GM12878 (cell line): ENCODE results near the gene EPHB1. TPM values are rescaled to one million over a fixed set of nuclear protein-coding genes. Genes with fewer than 3 reads are reported as not detected.

Experiments used
- ATAC-seq: fragments of 200-7000 bp; cut with Tn5 transposase; 3 replicates; pipeline ENCODE4 v1.9.1; 2020; ENCODE audit warnings: mild to moderate bottlenecking, moderate library complexity
- BruUV-seq: library from RNA; stranded (reverse); fragments of 400-500 nt; replicated peaks from 2 replicates; lab custom pipeline; 2021; lab: Mats Ljungman, UMichigan
- CTCF ChIA-PET: fragments of 300-600 bp; sonication (Branson Sonifier 250); formaldehyde crosslinking; extraction: SDS; loops from one replicate; lab custom pipeline; 2021; ENCODE audit warnings: inconsistent platforms; lab: Yijun Ruan, JAX
- POLR2A ChIA-PET: fragments of 350-600 bp; formaldehyde crosslinking; extraction: SDS; loops from one replicate; lab custom pipeline; 2021; ENCODE audit warnings: inconsistent platforms; lab: Charles Lee
- RAD21 ChIA-PET: fragments of 300-600 bp; sonication (Branson Sonifier 250); formaldehyde crosslinking; loops from one replicate; lab custom pipeline; 2023; ENCODE audit warnings: antibody characterized with exemption; ENCODE audit not compliant: unreplicated experiment; lab: Charles Lee
- SMC1A ChIA-PET: fragments of 300-600 bp; sonication (Branson Sonifier 250); formaldehyde crosslinking; loops from one replicate; lab custom pipeline; 2023; ENCODE audit not compliant: unreplicated experiment, uncharacterized antibody; lab: Charles Lee
- DNase-seq: peaks from one replicate; pipeline ENCODE4 v3.0.0-alpha.2; 2011; ENCODE audit warnings: low read depth, low spot score
- FAIRE-seq: peaks from 3 replicates; lab custom pipeline; 2011; peaks lifted over from hg19 to GRCh38; lab: Jason Lieb, UNC
- H2AFZ ChIP-seq: 2 replicates; pipeline ENCODE4 v1.6.0; 2011; ENCODE audit warnings: low read depth, low read length, control low read depth; ENCODE audit not compliant: control insufficient read depth
- H3K27ac ChIP-seq: 2 replicates; pipeline ENCODE4 v1.5.1; 2011; ENCODE audit warnings: control low read depth; ENCODE audit not compliant: control insufficient read depth, insufficient read depth
- H3K27me3 ChIP-seq, 2 experiments: replicated peaks in 1 of 2; 2 replicates each; pipeline versions ENCODE4 v1.6.0 to v1.6.1; 2011; ENCODE audit warnings: low read length in 1 of 2; ENCODE audit not compliant: control insufficient read depth in 2 of 2, insufficient read depth in 2 of 2
- H3K36me3 ChIP-seq, 2 experiments: 2 replicates each; pipeline ENCODE4 v1.5.1; 2011; ENCODE audit warnings: low read length in 1 of 2; ENCODE audit not compliant: control insufficient read depth in 2 of 2, insufficient read depth in 2 of 2
- H3K4me1 ChIP-seq: 2 replicates; pipeline ENCODE4 v1.6.1; 2011; ENCODE audit warnings: mild to moderate bottlenecking, low read length, moderate library complexity, mixed read lengths; ENCODE audit not compliant: control insufficient read depth, insufficient read depth
- H3K4me2 ChIP-seq: 2 replicates; pipeline ENCODE4 v1.6.0; 2011; ENCODE audit warnings: control low read depth; ENCODE audit not compliant: control insufficient read depth, insufficient read depth
- H3K4me3 ChIP-seq: fragments of 200-600 bp; sonication (generic); 2 replicates; pipeline ENCODE4 v1.5.1; 2016
- H3K79me2 ChIP-seq: 2 replicates; pipeline ENCODE4 v1.6.0; 2011; ENCODE audit warnings: low read length; ENCODE audit not compliant: control insufficient read depth, insufficient read depth
- H3K9ac ChIP-seq: 2 replicates; pipeline ENCODE4 v1.8.0; 2011; ENCODE audit warnings: low read length, control low read depth, mixed read lengths; ENCODE audit not compliant: control insufficient read depth, insufficient read depth
- H3K9me3 ChIP-seq: replicated peaks from 3 replicates; pipeline ENCODE4 v1.5.1; 2011; ENCODE audit warnings: mild to moderate bottlenecking, low read length; ENCODE audit not compliant: control insufficient read depth, insufficient read depth
- H4K20me1 ChIP-seq: 2 replicates; pipeline ENCODE4 v1.6.0; 2011; ENCODE audit not compliant: control insufficient read depth, insufficient read depth
- BCL11A ChIP-seq: IDR thresholded peaks from 2 replicates; pipeline ENCODE4 v1.6.1; 2011; ENCODE audit warnings: low read depth, low read length
- BHLHE40 ChIP-seq, 2 experiments: fragments of 450-650 bp in 1 of 2; IDR thresholded peaks; 2 replicates each; pipeline ENCODE4 v1.6.1; 2011 to 2017; ENCODE audit warnings: low read depth in 2 of 2, borderline replicate concordance in 1 of 2, improper control_type of control experiment in 1 of 2, low read length in 1 of 2, mild to moderate bottlenecking in 1 of 2
- CEBPB ChIP-seq, 2 experiments: fragments of 150-350 bp in 1 of 2; IDR thresholded peaks; 2 replicates each; pipeline ENCODE4 v1.6.1; 2012 to 2014; ENCODE audit warnings: low read depth in 2 of 2, low read length in 2 of 2, borderline replicate concordance in 1 of 2, inconsistent platforms in 1 of 2
- CREB1 ChIP-seq: IDR thresholded peaks from 2 replicates; pipeline ENCODE4 v1.6.1; 2012; ENCODE audit warnings: low read depth, mild to moderate bottlenecking, inconsistent platforms
- ESRRA ChIP-seq: IDR thresholded peaks from 2 replicates; pipeline ENCODE4 v1.6.1; 2012; ENCODE audit warnings: mild to moderate bottlenecking, low read length, improper control_type of control experiment
- HDGF ChIP-seq: fragments of 450-650 bp; IDR thresholded peaks from 2 replicates; pipeline ENCODE4 v1.6.1; 2016; ENCODE audit warnings: antibody characterized with exemption
- KAT2A ChIP-seq: conservative IDR thresholded peaks from 2 replicates; pipeline ENCODE4 v1.6.1; 2011; ENCODE audit warnings: low read depth, low read length; ENCODE audit not compliant: control insufficient read depth
- MXI1 ChIP-seq: fragments of 150-350 bp; IDR thresholded peaks from 2 replicates; pipeline ENCODE4 v1.6.1; 2011; ENCODE audit warnings: low read depth, mild to moderate bottlenecking, inconsistent platforms, low read length, improper control_type of control experiment
- MYB ChIP-seq: fragments of 150-350 bp; IDR thresholded peaks from 2 replicates; pipeline ENCODE4 v1.6.1; 2014; ENCODE audit warnings: mild to moderate bottlenecking, low read depth, low read length, borderline replicate concordance
- MYC ChIP-seq: IDR thresholded peaks from 2 replicates; pipeline ENCODE4 v1.6.1; 2011; ENCODE audit warnings: mild to moderate bottlenecking, low read length, moderate library complexity, inconsistent platforms; ENCODE audit not compliant: insufficient read depth, insufficient replicate concordance, insufficient read length, severe bottlenecking
- RAD51 ChIP-seq: fragments of 450-650 bp; IDR thresholded peaks from 2 replicates; pipeline ENCODE4 v1.6.1; 2016; ENCODE audit warnings: moderate library complexity, mild to moderate bottlenecking, inconsistent platforms
- RB1 ChIP-seq: fragments of 450-650 bp; formaldehyde crosslinking; IDR thresholded peaks from 2 replicates; pipeline ENCODE4 v1.6.1; 2017; ENCODE audit warnings: mild to moderate bottlenecking, borderline replicate concordance
- SMC3 ChIP-seq: IDR thresholded peaks from 2 replicates; pipeline ENCODE4 v1.6.1; 2011; ENCODE audit warnings: low read length, improper control_type of control experiment, borderline replicate concordance
- TAF1 ChIP-seq: IDR thresholded peaks from 2 replicates; pipeline ENCODE4 v1.6.1; 2011; ENCODE audit warnings: mild to moderate bottlenecking, low read depth, low read length, borderline replicate concordance
- TARDBP ChIP-seq: IDR thresholded peaks from 2 replicates; pipeline ENCODE4 v1.6.1; 2016; ENCODE audit warnings: borderline replicate concordance
- TCF7 ChIP-seq: IDR thresholded peaks from 2 replicates; pipeline ENCODE4 v1.6.1; 2014; ENCODE audit warnings: antibody characterized with exemption, borderline replicate concordance
- WRNIP1 ChIP-seq: IDR thresholded peaks from 2 replicates; pipeline ENCODE4 v1.6.1; 2011; ENCODE audit warnings: low read depth, low read length, improper control_type of control experiment, borderline replicate concordance
- WGBS: methylation state at CpG from one replicate; pipeline ENCODE4 v1.1.6; 2016; ENCODE audit warnings: low lambda C conversion rate; ENCODE audit not compliant: insufficient replicate concordance, insufficient coverage; ENCODE audit errors: missing lambda C conversion rate; 5-methylcytosine and 5-hydroxymethylcytosine counted together
- in situ Hi-C: fragments of 300-500 bp; cut with MboI; formaldehyde crosslinking; loops from 9 replicates; pipeline ENCODE4 v1.14.3; 2018; ENCODE audit warnings: mixed read lengths
- intact Hi-C: fragments of 100-400 bp; cut with micrococcal nuclease; formaldehyde crosslinking; loops from one replicate; pipeline ENCODE4 v1.14.2; 2022; ENCODE audit not compliant: unreplicated experiment
- polyA plus RNA-seq, 11 experiments: library from polyadenylated mRNA; depleted of rRNA in 4 of 11; unstranded in 6 of 11; stranded (reverse) in 5 of 11; fragments of >200 nt; fragmentation: Nextera tagmentation in 4 of 11; fragmentation: Illumina TruSeq in 1 of 11; extraction: Ambion mirVana in 4 of 11; extraction: Trizol in 1 of 11; gene quantifications; 1 replicate in 1 of 11; 2 replicates in 10 of 11; pipeline versions ENCODE4 v1.2.1 to v1.2.3, GENCODE V29; 2011 to 2016; ENCODE audit warnings: inconsistent platforms in 2 of 11, missing spikeins in 2 of 11, low read depth in 1 of 11
- total RNA-seq, 4 experiments: library from RNA; depleted of rRNA in 3 of 4; stranded (reverse); fragments of >200 nt in 3 of 4; fragmentation: Illumina TruSeq in 1 of 4; extraction: Trizol in 1 of 4; gene quantifications; 2 replicates each; pipeline versions ENCODE4 v1.2.1 to v1.2.3, GENCODE V29; 2013 to 2021
- TF ChIP-seq, protein P1 (sequence below): IDR thresholded peaks from 2 replicates; pipeline ENCODE4 v1.6.1; 2011; ENCODE audit warnings: low read depth, low read length, improper control_type of control experiment, borderline replicate concordance
- TF ChIP-seq, protein P2 (sequence below): IDR thresholded peaks from 2 replicates; pipeline ENCODE4 v1.6.1; 2011; ENCODE audit warnings: mild to moderate bottlenecking, low read depth, low read length, moderate library complexity; ENCODE audit not compliant: insufficient replicate concordance
- TF ChIP-seq, protein P3 (sequence below): fragments of 450-650 bp; IDR thresholded peaks from 2 replicates; pipeline ENCODE4 v1.6.1; 2017; ENCODE audit warnings: antibody characterized with exemption, mild to moderate bottlenecking, moderate library complexity

EPHB1 gene
- total and polyA plus RNA-seq, 10 of the 15 experiments (the other 5 are each of a cell fraction or from before 2014, with no cell fraction given) = 0.33 to 23.8 (median 1.2) TPM

- H3K27ac ChIP-seq = no peak overlapping the region
- TF ChIP-seq, protein P1, sequence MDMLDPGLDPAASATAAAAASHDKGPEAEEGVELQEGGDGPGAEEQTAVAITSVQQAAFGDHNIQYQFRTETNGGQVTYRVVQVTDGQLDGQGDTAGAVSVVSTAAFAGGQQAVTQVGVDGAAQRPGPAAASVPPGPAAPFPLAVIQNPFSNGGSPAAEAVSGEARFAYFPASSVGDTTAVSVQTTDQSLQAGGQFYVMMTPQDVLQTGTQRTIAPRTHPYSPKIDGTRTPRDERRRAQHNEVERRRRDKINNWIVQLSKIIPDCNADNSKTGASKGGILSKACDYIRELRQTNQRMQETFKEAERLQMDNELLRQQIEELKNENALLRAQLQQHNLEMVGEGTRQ = no peak
- no peak for TF ChIP-seq KAT2A
- TF ChIP-seq HDGF = no peak
- TF ChIP-seq ESRRA = no peak
- TF ChIP-seq MYB = no peak
- no peak for TF ChIP-seq TARDBP
- no peak for TF ChIP-seq TAF1
- no peak for TF ChIP-seq BHLHE40 (IDR thresholded peaks at IDR 0.05; ENCODE audit: borderline replicate concordance in 1 of 2, low read depth in 2 of 2, low read length in 1 of 2)
- TF ChIP-seq RAD51 = no peak
- TF ChIP-seq WRNIP1 = no peak
- no peak for TF ChIP-seq SMC3
- TF ChIP-seq CREB1 = no peak
- TF ChIP-seq, protein P2, sequence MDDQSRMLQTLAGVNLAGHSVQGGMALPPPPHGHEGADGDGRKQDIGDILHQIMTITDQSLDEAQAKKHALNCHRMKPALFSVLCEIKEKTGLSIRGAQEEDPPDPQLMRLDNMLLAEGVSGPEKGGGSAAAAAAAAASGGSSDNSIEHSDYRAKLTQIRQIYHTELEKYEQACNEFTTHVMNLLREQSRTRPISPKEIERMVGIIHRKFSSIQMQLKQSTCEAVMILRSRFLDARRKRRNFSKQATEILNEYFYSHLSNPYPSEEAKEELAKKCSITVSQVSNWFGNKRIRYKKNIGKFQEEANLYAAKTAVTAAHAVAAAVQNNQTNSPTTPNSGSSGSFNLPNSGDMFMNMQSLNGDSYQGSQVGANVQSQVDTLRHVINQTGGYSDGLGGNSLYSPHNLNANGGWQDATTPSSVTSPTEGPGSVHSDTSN = no peak
- TF ChIP-seq MYC = no peak
- no peak for TF ChIP-seq MXI1
- no peak for TF ChIP-seq BCL11A
- TF ChIP-seq, protein P3, sequence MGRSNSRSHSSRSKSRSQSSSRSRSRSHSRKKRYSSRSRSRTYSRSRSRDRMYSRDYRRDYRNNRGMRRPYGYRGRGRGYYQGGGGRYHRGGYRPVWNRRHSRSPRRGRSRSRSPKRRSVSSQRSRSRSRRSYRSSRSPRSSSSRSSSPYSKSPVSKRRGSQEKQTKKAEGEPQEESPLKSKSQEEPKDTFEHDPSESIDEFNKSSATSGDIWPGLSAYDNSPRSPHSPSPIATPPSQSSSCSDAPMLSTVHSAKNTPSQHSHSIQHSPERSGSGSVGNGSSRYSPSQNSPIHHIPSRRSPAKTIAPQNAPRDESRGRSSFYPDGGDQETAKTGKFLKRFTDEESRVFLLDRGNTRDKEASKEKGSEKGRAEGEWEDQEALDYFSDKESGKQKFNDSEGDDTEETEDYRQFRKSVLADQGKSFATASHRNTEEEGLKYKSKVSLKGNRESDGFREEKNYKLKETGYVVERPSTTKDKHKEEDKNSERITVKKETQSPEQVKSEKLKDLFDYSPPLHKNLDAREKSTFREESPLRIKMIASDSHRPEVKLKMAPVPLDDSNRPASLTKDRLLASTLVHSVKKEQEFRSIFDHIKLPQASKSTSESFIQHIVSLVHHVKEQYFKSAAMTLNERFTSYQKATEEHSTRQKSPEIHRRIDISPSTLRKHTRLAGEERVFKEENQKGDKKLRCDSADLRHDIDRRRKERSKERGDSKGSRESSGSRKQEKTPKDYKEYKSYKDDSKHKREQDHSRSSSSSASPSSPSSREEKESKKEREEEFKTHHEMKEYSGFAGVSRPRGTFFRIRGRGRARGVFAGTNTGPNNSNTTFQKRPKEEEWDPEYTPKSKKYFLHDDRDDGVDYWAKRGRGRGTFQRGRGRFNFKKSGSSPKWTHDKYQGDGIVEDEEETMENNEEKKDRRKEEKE = no peak
- no peak for TF ChIP-seq CEBPB (IDR thresholded peaks at IDR 0.05; ENCODE audit: borderline replicate concordance in 1 of 2, low read depth in 2 of 2, low read length in 2 of 2)
- TF ChIP-seq RB1 = no peak
- no peak for TF ChIP-seq TCF7
- TF ChIP-seq, all 136 proteins: peak for 0
- ChIA-PET CTCF (no interaction called here), SMC1A (no interaction called here), RAD21 (no interaction called here), POLR2A (no interaction called here)
- H3K4me1 ChIP-seq = no peaks in the 10 kb centered on the region
- intact Hi-C loops (no loop called here), in situ Hi-C loops (no loop called here)
- H3K9me3 ChIP-seq = no peaks in the 10 kb centered on the region
- no peak overlapping the region for H3K4me3 ChIP-seq
- no peaks in the 10 kb centered on the region for H4K20me1 ChIP-seq
- no peaks in the 10 kb centered on the region for H3K27me3 ChIP-seq
- H3K4me2 ChIP-seq = no peak overlapping the region
- no peak for ATAC-seq
- no peak for DNase-seq
- H3K9ac ChIP-seq = no peak overlapping the region
- no TSS peak for BruUV-seq
- no peak overlapping the region for H2AFZ ChIP-seq
- no peaks in the 10 kb centered on the region for H3K79me2 ChIP-seq
- FAIRE-seq = no peak
- peaks cover 0 to 1% of the 10 kb centered on the region in 2 experiments; a peak in 2 of 4 replicates for H3K36me3 ChIP-seq
- 42% methylated on average over 5 of the region's 5 CpGs for WGBS
Measured at GRCh38 chr3:135091946-135092345, 296.9 kb downstream of the EPHB1 start.
